HEK293 (cell line): Measurements from ENCODE around the gene BUB3.

ENCODE experiments used
- CTCF ChIA-PET: fragments of 350-600 bp; formaldehyde crosslinking; extraction: SDS; loops from one replicate; lab custom pipeline; 2021; ENCODE audit warnings: antibody characterized with exemption; lab: Yijun Ruan, JAX
- POLR2A ChIA-PET: fragments of 300-600 bp; formaldehyde crosslinking; extraction: SDS; loops from one replicate; lab custom pipeline; 2020; ENCODE audit warnings: antibody characterized with exemption, inconsistent platforms; lab: Yijun Ruan, JAX
- H3K27ac ChIP-seq: fragments of 200-500 bp; sonication (Bioruptor generic); 2 replicates; pipeline ENCODE4 v1.5.1; 2014; ENCODE audit warnings: low read depth, low read length, control low read depth, inconsistent platforms; ENCODE audit errors: extremely low read depth
- H3K36me3 ChIP-seq, 2 experiments: fragments of 200-500 bp in 1 of 2; sonication (Bioruptor generic) in 1 of 2; 1 replicate in 1 of 2; 2 replicates in 1 of 2; pipeline ENCODE4 v1.5.1; 2014 to 2017; ENCODE audit warnings: inconsistent platforms in 2 of 2, low read length in 2 of 2; ENCODE audit not compliant: control insufficient read depth in 2 of 2, insufficient read depth in 1 of 2
- H3K4me1 ChIP-seq: fragments of 200-500 bp; sonication (Bioruptor generic); 2 replicates; pipeline ENCODE4 v1.5.1; 2014; ENCODE audit warnings: mild to moderate bottlenecking, low read length, inconsistent platforms; ENCODE audit not compliant: control insufficient read depth, insufficient read depth
- H3K4me3 ChIP-seq: 2 replicates; pipeline ENCODE4 v1.5.1; 2011; ENCODE audit warnings: low read depth, mild to moderate bottlenecking, control low read depth, low read length, moderate library complexity
- H3K9me3 ChIP-seq: fragments of 200-500 bp; sonication (Bioruptor generic); 2 replicates; pipeline ENCODE4 v1.5.1; 2014; ENCODE audit warnings: low read depth, low read length, inconsistent platforms; ENCODE audit not compliant: control insufficient read depth, insufficient read depth
- AEBP2 ChIP-seq: fragments of 450-650 bp; formaldehyde crosslinking; IDR thresholded peaks from 2 replicates; pipeline ENCODE4 v1.5.1; 2016; ENCODE audit warnings: missing biosample characterization, missing genetic modification characterization, borderline replicate concordance
- BCL11A ChIP-seq: fragments of 450-650 bp; formaldehyde crosslinking; IDR thresholded peaks from 2 replicates; pipeline ENCODE4 v1.5.1; 2016; ENCODE audit warnings: low read depth, missing biosample characterization, missing genetic modification characterization
- BCL11B ChIP-seq: fragments of 450-650 bp; formaldehyde crosslinking; IDR thresholded peaks from 2 replicates; pipeline ENCODE4 v1.5.1; 2016; ENCODE audit warnings: low read depth, missing biosample characterization, missing genetic modification characterization
- KLF10 ChIP-seq: fragments of 450-650 bp; IDR thresholded peaks from 2 replicates; pipeline ENCODE4 v1.5.1; 2018; ENCODE audit warnings: missing biosample characterization, mild to moderate bottlenecking, missing genetic modification characterization
- REPIN1 ChIP-seq: fragments of 450-650 bp; formaldehyde crosslinking; IDR thresholded peaks from 2 replicates; pipeline ENCODE4 v1.5.1; 2017; ENCODE audit warnings: missing biosample characterization, missing genetic modification characterization, low read depth
- SCRT1 ChIP-seq: fragments of 450-650 bp; formaldehyde crosslinking; IDR thresholded peaks from 2 replicates; pipeline ENCODE4 v1.5.1; 2016; ENCODE audit warnings: missing biosample characterization, missing genetic modification characterization, borderline replicate concordance
- TCF7L2 ChIP-seq: IDR thresholded peaks from 2 replicates; pipeline ENCODE4 v1.6.1; 2011; ENCODE audit warnings: low read depth, mild to moderate bottlenecking, inconsistent platforms, low read length, moderate library complexity, borderline replicate concordance
- YY1 ChIP-seq: fragments of 450-650 bp; formaldehyde crosslinking; IDR thresholded peaks from 2 replicates; pipeline ENCODE4 v1.5.1; 2018; ENCODE audit warnings: missing biosample characterization, missing genetic modification characterization
- ZBTB10 ChIP-seq: fragments of 450-650 bp; formaldehyde crosslinking; IDR thresholded peaks from 2 replicates; pipeline ENCODE4 v1.5.1; 2016; ENCODE audit warnings: missing biosample characterization, missing genetic modification characterization
- ZBTB26 ChIP-seq: fragments of 450-650 bp; formaldehyde crosslinking; optimal IDR thresholded peaks from 2 replicates; pipeline ENCODE3; 2016; ENCODE audit warnings: missing biosample characterization, mild to moderate bottlenecking, missing genetic modification characterization
- ZNF148 ChIP-seq: fragments of 450-650 bp; formaldehyde crosslinking; IDR thresholded peaks from 2 replicates; pipeline ENCODE4 v1.5.0; 2017; ENCODE audit warnings: missing biosample characterization, missing genetic modification characterization, borderline replicate concordance
- ZNF324 ChIP-seq: fragments of 450-650 bp; formaldehyde crosslinking; IDR thresholded peaks from 2 replicates; pipeline ENCODE4 v1.5.1; 2016; ENCODE audit warnings: missing biosample characterization, missing genetic modification characterization
- ZNF48 ChIP-seq: fragments of 450-650 bp; formaldehyde crosslinking; IDR thresholded peaks from 2 replicates; pipeline ENCODE4 v1.5.1; 2016; ENCODE audit warnings: missing biosample characterization, missing genetic modification characterization
- ZNF514 ChIP-seq: fragments of 450-650 bp; formaldehyde crosslinking; IDR thresholded peaks from 2 replicates; pipeline ENCODE4 v1.5.1; 2016; ENCODE audit warnings: missing biosample characterization, missing genetic modification characterization
- ZNF610 ChIP-seq: fragments of 450-650 bp; formaldehyde crosslinking; IDR thresholded peaks from 2 replicates; pipeline ENCODE4 v1.5.1; 2016; ENCODE audit warnings: missing biosample characterization, missing genetic modification characterization, borderline replicate concordance
- ZNF626 ChIP-seq: fragments of 450-650 bp; sonication (Bioruptor Pico); formaldehyde crosslinking; IDR thresholded peaks from 2 replicates; pipeline ENCODE4 v1.5.1; 2018; ENCODE audit warnings: missing biosample characterization, missing genetic modification characterization, inconsistent platforms
- ZXDB ChIP-seq: fragments of 450-650 bp; formaldehyde crosslinking; IDR thresholded peaks from 2 replicates; pipeline ENCODE4 v1.5.1; 2016; ENCODE audit warnings: missing biosample characterization, missing genetic modification characterization
- TF ChIP-seq, protein P1 (sequence below): fragments of 450-650 bp; formaldehyde crosslinking; IDR thresholded peaks from 2 replicates; pipeline ENCODE4 v1.5.1; 2016; ENCODE audit warnings: missing biosample characterization, missing genetic modification characterization
- TF ChIP-seq, protein P2 (sequence below): fragments of 450-650 bp; formaldehyde crosslinking; IDR thresholded peaks from 2 replicates; pipeline ENCODE4 v1.5.1; 2017; ENCODE audit warnings: missing biosample characterization, missing genetic modification characterization

BUB3 gene

DNA sequence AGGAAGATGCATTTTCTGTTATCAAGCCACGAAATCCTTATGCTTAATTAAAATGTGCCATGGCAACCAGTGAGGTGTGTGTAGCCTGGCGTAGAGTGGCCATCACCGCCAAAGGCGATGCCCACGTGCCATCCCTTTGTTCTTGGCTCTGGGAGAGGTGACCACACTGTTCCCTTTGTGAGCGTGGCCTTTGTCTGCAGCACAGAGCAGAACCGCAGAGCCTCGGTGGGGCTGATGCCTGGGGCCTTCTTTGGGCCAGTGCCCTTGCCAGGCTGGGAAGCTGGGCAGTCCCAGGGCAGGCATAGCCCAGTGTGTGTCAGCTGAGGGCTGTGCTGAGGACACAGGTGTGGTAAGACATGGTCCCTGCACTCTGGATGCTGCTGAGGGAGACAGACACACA, 48.3 kb downstream of the BUB3 start:
- H3K36me3 ChIP-seq: no peaks in the 10 kb centered on the region
- H3K9me3 ChIP-seq: no peaks in the 10 kb centered on the region
- ChIA-PET POLR2A (no interaction called here), CTCF (no interaction called here)
- H3K4me1 ChIP-seq: no peaks in the 10 kb centered on the region
- TF ChIP-seq BCL11B (tag by site-specific recombination): no peak
- TF ChIP-seq, protein P1, sequence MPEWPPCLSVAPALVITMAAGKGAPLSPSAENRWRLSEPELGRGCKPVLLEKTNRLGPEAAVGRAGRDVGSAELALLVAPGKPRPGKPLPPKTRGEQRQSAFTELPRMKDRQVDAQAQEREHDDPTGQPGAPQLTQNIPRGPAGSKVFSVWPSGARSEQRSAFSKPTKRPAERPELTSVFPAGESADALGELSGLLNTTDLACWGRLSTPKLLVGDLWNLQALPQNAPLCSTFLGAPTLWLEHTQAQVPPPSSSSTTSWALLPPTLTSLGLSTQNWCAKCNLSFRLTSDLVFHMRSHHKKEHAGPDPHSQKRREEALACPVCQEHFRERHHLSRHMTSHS (tag by site-specific recombination): no peak
- TF ChIP-seq AEBP2 (tag by site-specific recombination): no peak
- no peak for TF ChIP-seq BCL11A (tag by site-specific recombination)
- no peak for TF ChIP-seq ZNF610 (tag by site-specific recombination)
- no peak for TF ChIP-seq ZBTB26 (tag by site-specific recombination)
- TF ChIP-seq ZNF626 (tag by site-specific recombination): no peak
- no peak for TF ChIP-seq ZNF148 (tag by site-specific recombination)
- TF ChIP-seq TCF7L2: no peak
- no peak for TF ChIP-seq ZNF48 (tag by site-specific recombination)
- TF ChIP-seq ZXDB (tag by site-specific recombination): no peak
- no peak for TF ChIP-seq ZNF324 (tag by site-specific recombination)
- no peak overlapping the region for H3K4me3 ChIP-seq
- no peak overlapping the region for H3K27ac ChIP-seq

DNA sequence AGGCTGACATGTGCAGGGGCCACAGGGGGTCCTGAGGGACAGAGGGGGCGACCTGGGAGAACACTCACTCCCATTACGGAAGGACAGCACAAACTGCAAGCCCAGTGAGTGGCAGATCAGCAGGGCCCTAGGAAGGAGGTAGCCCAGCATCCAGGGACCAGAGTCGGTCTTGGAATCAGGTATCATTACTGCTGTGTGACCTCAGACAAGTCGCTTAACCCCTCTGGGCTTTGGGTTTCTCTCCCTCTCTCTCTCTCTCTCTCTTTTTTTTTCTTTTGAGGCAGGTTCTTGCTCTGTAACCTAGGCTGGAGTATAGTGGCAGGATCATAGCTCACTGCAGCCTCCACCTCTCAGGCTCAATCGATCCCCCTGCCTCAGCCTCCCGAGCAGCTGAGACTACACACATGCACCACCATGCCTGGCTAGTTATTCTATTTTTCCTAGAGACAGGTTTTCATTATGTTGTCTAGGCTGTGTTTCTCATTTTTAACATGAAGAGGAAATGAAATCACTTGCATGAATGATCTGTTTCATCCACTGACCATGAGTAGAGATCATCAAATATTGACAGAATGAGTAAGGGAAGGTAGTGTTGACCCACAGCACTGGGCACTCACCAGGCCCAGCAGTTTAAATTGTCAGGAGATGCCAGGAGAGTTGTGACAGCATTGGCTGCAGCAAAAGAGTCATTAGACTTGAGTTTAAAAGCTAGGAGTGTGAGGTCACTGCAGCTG, 49.4 kb downstream of the BUB3 start:
- H3K9me3 ChIP-seq: no peaks in the 10 kb centered on the region
- TF ChIP-seq ZBTB10 (no peak), KLF10 (tag by site-specific recombination) (no peak), SCRT1 (no peak), ZNF514 (tag by site-specific recombination) (no peak), REPIN1 (tag by site-specific recombination) (no peak), YY1 (tag by site-specific recombination) (no peak)
- TF ChIP-seq, protein P2, sequence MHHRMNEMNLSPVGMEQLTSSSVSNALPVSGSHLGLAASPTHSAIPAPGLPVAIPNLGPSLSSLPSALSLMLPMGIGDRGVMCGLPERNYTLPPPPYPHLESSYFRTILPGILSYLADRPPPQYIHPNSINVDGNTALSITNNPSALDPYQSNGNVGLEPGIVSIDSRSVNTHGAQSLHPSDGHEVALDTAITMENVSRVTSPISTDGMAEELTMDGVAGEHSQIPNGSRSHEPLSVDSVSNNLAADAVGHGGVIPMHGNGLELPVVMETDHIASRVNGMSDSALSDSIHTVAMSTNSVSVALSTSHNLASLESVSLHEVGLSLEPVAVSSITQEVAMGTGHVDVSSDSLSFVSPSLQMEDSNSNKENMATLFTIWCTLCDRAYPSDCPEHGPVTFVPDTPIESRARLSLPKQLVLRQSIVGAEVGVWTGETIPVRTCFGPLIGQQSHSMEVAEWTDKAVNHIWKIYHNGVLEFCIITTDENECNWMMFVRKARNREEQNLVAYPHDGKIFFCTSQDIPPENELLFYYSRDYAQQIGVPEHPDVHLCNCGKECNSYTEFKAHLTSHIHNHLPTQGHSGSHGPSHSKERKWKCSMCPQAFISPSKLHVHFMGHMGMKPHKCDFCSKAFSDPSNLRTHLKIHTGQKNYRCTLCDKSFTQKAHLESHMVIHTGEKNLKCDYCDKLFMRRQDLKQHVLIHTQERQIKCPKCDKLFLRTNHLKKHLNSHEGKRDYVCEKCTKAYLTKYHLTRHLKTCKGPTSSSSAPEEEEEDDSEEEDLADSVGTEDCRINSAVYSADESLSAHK (tag by site-specific recombination): no peak
- H3K36me3 ChIP-seq: no peaks in the 10 kb centered on the region
- ChIA-PET CTCF (interaction anchor here (0.7 kb wide), 1 partner anchor 20 kb away, joined by 5 read pairs; no protein-coding TSS in a partner anchor), POLR2A (no interaction called here)
- no peak overlapping the region for H3K4me3 ChIP-seq
- no peak overlapping the region for H3K27ac ChIP-seq
- H3K4me1 ChIP-seq: no peaks in the 10 kb centered on the region
